ENCODE measurements around the gene ALKBH4. TPM values are rescaled to one million over a fixed set of nuclear protein-coding genes. Genes with fewer than 3 reads are reported as not detected.

Gene ALKBH4
- total and polyA plus RNA-seq, 10 of the 15 experiments (the other 5 are each of a cell fraction or from before 2014, with no cell fraction given): 4.1 to 16.9 (median 11.3) TPM

- TF ChIP-seq E2F4 (IDR thresholded peaks at IDR 0.05; ENCODE audit: low read depth, low read length) (no peak), ETV6 (conservative IDR thresholded peaks at IDR 0.05 in 1 of 2, IDR thresholded peaks at IDR 0.05 in 1 of 2; ENCODE audit: borderline replicate concordance in 1 of 2, low read depth in 1 of 2) (no peak), IRF5 (IDR thresholded peaks at IDR 0.05; ENCODE audit: borderline replicate concordance) (no peak), ZNF622 (IDR thresholded peaks at IDR 0.05) (no peak), POLR2AphosphoS5 (IDR thresholded peaks at IDR 0.05; ENCODE audit: low read length) (peak; percentile 55; the same call in 1 of the 2 replicates), RCOR1 (conservative IDR thresholded peaks at IDR 0.05; ENCODE audit: low read depth, low read length) (no peak), SREBF1 (IDR thresholded peaks at IDR 0.05; ENCODE audit: low read length) (no peak), CTCF (IDR thresholded peaks at IDR 0.05 in 2 of 3, conservative IDR thresholded peaks at IDR 0.05 in 1 of 3; ENCODE audit: control insufficient read depth in 2 of 3, extremely low read depth in 1 of 3, insufficient read depth in 1 of 3, low read depth in 3 of 3, low read length in 3 of 3) (no peak), EGR1 (IDR thresholded peaks at IDR 0.05; ENCODE audit: borderline replicate concordance in 1 of 2, low read depth in 2 of 2, low read length in 2 of 2) (peak in 1 of 2 experiments; percentile 57; a peak in 1 of 3 replicates), SREBF2 (IDR thresholded peaks at IDR 0.05; ENCODE audit: low read length) (no peak), ZNF217 (IDR thresholded peaks at IDR 0.05) (no peak), BCLAF1 (IDR thresholded peaks at IDR 0.05) (no peak), BMI1 (IDR thresholded peaks at IDR 0.05; ENCODE audit: borderline replicate concordance) (no peak), MLLT1 (IDR thresholded peaks at IDR 0.05) (peak; percentile 63; the same call in 1 of the 2 replicates), IRF3 (IDR thresholded peaks at IDR 0.05) (no peak), PAX5 (IDR thresholded peaks at IDR 0.05; ENCODE audit: borderline replicate concordance, low read depth, low read length) (peak; percentile 72; the same call in 1 of the 2 replicates), TBL1XR1 (IDR thresholded peaks at IDR 0.05; ENCODE audit: low read depth, low read length) (peak; percentile 61; the same call in 1 of the 2 replicates), RAD51 (IDR thresholded peaks at IDR 0.05) (no peak), STAT3 (IDR thresholded peaks at IDR 0.05; ENCODE audit: low read depth, low read length) (no peak)
Observed at GRCh38 chr7:102424787-102425218, 39.9 kb downstream of the ALKBH4 start (continued).

Measured in GM12878 (cell line).